ENCODE results near the gene PLXDC1. TPM values are rescaled to one million over a fixed set of nuclear protein-coding genes. Genes with fewer than 3 reads are reported as not detected.

Gene PLXDC1
- total and polyA plus RNA-seq, 2 experiments from 2014 or later: 0.28 to 0.91 TPM

GRCh38 chr17:39174920-39175694, 23.7 kb upstream of the PLXDC1 start:
- 0 out of 2 replicates have a peak overlapping the region, but pooled peaks have one; percentile 87 for H3K27ac ChIP-seq (ENCODE audit: low read depth)
- Mint-ChIP-seq H3K4me3 (peak overlapping the region; percentile 32), H3K4me1 (peaks cover 44% of the 10 kb centered on the region), H3K9me3 (no peaks in the 10 kb centered on the region; the same call in 2 of the 3 replicates), H3K27me3 (ENCODE audit: insufficient read depth, low read depth, poor library complexity) (peaks cover 23% of the 10 kb centered on the region), H3K36me3 (ENCODE audit: low read depth) (peaks cover 19% of the 10 kb centered on the region), H3K27ac (0 out of 2 replicates have a peak overlapping the region, but pooled peaks have one; percentile 11)
- H3F3A ChIP-seq (replicated peaks; ENCODE audit: low read depth): peaks cover 17% of the 10 kb centered on the region
- peak overlapping the region; percentile 71 for H3K4me2 ChIP-seq
- peak; percentile 70 for ATAC-seq
- no peaks in the 10 kb centered on the region for H3K27me3 ChIP-seq (ENCODE audit: insufficient read depth)
- H3K4me3 ChIP-seq: peak overlapping the region; percentile 44
- H3K79me2 ChIP-seq (replicated peaks; ENCODE audit: insufficient read depth): no peaks in the 10 kb centered on the region
- DNase-seq (ENCODE audit: low spot score): peak; percentile 97
- no peaks in the 10 kb centered on the region for H3K9me2 ChIP-seq (ENCODE audit: insufficient read depth)
- TF ChIP-seq, protein P1, sequence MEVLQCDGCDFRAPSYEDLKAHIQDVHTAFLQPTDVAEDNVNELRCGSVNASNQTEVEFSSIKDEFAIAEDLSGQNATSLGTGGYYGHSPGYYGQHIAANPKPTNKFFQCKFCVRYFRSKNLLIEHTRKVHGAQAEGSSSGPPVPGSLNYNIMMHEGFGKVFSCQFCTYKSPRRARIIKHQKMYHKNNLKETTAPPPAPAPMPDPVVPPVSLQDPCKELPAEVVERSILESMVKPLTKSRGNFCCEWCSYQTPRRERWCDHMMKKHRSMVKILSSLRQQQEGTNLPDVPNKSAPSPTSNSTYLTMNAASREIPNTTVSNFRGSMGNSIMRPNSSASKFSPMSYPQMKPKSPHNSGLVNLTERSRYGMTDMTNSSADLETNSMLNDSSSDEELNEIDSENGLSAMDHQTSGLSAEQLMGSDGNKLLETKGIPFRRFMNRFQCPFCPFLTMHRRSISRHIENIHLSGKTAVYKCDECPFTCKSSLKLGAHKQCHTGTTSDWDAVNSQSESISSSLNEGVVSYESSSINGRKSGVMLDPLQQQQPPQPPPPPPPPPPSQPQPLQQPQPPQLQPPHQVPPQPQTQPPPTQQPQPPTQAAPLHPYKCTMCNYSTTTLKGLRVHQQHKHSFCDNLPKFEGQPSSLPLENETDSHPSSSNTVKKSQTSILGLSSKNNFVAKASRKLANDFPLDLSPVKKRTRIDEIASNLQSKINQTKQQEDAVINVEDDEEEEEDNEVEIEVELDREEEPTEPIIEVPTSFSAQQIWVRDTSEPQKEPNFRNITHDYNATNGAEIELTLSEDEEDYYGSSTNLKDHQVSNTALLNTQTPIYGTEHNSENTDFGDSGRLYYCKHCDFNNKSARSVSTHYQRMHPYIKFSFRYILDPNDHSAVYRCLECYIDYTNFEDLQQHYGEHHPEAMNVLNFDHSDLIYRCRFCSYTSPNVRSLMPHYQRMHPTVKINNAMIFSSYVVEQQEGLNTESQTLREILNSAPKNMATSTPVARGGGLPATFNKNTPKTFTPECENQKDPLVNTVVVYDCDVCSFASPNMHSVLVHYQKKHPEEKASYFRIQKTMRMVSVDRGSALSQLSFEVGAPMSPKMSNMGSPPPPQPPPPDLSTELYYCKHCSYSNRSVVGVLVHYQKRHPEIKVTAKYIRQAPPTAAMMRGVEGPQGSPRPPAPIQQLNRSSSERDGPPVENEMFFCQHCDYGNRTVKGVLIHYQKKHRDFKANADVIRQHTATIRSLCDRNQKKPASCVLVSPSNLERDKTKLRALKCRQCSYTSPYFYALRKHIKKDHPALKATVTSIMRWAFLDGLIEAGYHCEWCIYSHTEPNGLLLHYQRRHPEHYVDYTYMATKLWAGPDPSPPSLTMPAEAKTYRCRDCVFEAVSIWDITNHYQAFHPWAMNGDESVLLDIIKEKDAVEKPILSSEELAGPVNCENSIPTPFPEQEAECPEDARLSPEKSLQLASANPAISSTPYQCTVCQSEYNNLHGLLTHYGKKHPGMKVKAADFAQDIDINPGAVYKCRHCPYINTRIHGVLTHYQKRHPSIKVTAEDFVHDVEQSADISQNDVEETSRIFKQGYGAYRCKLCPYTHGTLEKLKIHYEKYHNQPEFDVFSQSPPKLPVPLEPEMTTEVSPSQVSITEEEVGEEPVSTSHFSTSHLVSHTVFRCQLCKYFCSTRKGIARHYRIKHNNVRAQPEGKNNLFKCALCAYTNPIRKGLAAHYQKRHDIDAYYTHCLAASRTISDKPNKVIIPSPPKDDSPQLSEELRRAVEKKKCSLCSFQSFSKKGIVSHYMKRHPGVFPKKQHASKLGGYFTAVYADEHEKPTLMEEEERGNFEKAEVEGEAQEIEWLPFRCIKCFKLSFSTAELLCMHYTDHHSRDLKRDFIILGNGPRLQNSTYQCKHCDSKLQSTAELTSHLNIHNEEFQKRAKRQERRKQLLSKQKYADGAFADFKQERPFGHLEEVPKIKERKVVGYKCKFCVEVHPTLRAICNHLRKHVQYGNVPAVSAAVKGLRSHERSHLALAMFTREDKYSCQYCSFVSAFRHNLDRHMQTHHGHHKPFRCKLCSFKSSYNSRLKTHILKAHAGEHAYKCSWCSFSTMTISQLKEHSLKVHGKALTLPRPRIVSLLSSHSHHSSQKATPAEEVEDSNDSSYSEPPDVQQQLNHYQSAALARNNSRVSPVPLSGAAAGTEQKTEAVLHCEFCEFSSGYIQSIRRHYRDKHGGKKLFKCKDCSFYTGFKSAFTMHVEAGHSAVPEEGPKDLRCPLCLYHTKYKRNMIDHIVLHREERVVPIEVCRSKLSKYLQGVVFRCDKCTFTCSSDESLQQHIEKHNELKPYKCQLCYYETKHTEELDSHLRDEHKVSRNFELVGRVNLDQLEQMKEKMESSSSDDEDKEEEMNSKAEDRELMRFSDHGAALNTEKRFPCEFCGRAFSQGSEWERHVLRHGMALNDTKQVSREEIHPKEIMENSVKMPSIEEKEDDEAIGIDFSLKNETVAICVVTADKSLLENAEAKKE (CRISPR knock-in tag; IDR thresholded peaks at IDR 0.05): no peak
- TF ChIP-seq ZNF331 (CRISPR knock-in tag; IDR thresholded peaks at IDR 0.05; ENCODE audit: low read depth) (no peak), CTCF (conservative IDR thresholded peaks at IDR 0.05; ENCODE audit: low read depth in 2 of 2) (peak; percentile 80 to 94)
- H3K36me3 ChIP-seq (ENCODE audit: insufficient read depth): no peaks in the 10 kb centered on the region
- H2AFZ ChIP-seq: no peak overlapping the region
- no peaks in the 10 kb centered on the region for H4K20me1 ChIP-seq (replicated peaks; ENCODE audit: insufficient read depth)
- H3K4me1 ChIP-seq (ENCODE audit: insufficient read depth): peaks cover 18% of the 10 kb centered on the region
